Stimulated activated CD8-positive, alpha-beta memory T cell treated with anti-CD3 and anti-CD28 coated beads, Interleukin-12 subunit alpha, Interleukin-12 subunit beta, amount 100 ng/mL, for 1 hour (primary cell): ENCODE data around the gene ZNF189.

ENCODE experiments used
- DNase-seq: peaks from one replicate; pipeline ENCODE4 v3.0.0-alpha.2; 2020; ENCODE audit warnings: low read depth

Gene ZNF189

DNA sequence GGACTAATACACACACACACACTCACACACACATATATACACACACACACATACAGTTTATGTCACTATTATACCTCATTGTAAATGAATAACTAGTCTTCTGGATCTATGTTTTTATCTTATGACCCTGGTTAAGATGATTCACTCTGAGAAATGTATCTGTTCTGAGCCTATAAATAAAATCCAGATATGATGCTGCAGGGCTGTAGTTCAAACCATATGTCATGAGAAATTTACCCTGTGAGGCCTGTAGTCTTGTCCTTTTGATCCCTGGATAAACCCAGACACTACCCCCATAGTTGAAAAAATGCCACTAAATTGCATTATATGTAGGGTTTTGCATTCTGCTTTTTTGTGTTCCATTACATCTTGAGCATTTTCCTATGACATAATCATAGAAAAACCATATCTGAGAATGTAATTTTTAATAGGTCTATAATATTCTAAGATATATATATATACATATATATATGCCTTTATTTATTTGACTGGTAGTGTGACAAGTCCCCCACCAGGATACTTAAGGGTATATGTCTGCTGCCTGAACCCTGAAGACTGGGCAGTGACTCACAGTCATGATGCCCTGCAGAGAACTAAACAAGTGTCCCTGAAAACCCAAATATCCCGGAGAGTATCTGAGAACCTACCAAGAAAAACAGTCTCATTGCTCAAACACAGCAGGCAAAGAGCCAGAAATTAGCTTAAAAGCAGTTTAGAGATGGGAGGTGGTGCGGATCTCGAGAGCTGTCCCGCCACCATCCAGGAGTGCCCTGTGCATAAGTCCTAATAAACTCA, 55.3 kb downstream of the ZNF189 start:
- DNase-seq, result no peak

DNA sequence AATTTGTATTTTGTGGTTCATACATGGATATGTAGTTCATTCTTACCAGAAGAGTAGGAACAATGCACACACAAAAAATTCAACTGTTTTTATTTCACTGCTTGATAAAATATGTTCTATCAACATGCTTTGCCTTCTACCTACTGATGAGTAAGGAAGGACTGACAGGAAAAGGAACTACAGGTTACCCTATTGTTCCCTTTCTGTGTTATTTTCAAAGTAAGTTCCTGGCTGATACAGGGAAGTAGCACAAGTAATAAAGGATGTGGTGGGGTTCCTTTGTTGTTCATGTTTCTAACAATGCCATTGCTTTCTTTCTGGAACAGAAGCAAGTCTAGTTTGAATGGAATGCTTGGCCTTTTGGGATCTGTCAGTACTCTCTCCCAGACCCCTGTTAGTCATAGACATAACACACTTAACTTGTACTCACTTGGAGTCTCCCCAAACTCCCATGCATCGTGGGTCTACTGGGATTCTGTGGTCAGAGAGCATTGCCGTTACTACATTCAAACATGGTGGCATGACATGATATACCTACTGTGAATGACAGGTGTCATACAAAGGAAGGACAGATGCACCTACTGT, 57.1 kb downstream of the ZNF189 start:
- no peak for DNase-seq

DNA sequence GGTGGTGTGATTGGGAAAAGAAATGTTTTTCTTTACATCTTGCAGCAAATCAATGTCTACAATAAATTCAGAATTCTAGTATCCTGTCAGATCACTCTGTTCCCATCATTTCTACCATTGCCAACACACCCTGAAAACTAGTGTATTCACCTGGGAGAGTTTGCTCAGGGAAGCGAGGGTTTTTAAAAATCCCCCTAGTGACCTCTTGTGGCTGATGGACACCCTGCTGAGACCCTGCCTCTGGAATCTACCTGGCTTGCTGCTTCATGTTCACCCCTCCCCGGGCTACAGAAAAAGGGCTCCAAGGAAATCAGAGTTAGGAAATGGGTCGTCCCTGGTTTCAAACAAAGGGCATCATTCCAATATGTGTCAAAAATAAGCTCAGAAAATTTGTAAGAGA, 58.4 kb downstream of the ZNF189 start:
- no peak for DNase-seq

DNA sequence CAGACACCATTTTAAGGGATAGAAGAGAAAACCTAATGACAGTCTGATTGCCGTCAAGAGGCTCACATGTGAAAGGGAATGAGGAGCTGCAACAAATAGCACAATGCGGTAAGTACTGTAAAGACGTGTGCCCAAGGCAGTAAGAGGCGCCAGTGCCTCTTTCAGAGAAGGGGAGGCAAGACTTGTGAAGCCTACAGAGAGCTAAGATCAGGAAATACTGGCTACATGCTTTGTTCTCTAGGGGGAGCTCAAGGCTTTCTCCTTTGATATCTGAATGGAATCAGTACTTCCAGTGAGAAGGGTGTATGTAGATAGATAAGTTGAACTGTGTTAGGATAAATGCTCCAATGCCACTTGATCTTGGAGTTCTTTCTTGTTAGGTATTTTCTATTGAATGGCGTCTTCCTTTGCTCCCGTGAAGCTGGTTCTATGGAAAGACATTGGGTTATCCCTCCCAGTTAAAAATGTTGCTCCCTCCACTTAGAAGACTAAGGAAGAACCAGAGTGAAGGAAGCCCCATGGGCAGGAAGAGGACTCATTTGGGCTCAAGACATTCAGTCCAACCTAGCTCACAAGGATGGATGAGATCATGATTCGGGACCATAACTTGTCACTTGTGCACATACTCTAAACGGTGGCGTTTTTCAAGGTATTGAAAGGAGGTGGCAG, 60.4 kb downstream of the ZNF189 start:
- no peak for DNase-seq
